8988T (cell line): ENCODE results near the gene OR5AU1.
"Not testable (repeated sequence)": the region's sequence is repeated elsewhere in the genome, so short reads cannot be mapped to it uniquely, and the experiment has no call there.

Experiments
- DNase-seq: peaks from one replicate; pipeline ENCODE4 v3.0.0; 2011

The OR5AU1 gene

DNA sequence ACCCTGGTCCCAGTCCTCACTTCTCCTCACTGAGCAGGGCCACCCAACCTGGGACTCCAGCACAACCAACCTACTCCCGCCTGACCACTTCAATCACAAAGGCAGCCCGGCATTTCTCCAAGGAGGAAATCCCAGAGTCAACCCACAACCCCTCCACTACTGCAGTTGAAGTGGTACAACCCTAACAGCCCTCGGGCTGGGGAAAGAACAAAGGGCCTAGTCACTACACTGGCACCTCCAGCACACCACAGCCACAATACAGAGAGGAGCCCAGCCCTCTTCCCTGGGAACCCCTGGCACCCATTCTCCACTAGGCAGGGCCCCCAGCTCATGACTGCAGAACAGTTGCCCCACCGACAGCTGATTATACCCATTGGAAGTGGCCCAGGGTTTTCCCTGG lies 13.7 kb upstream of the OR5AU1 start:
- no peak for DNase-seq

DNA sequence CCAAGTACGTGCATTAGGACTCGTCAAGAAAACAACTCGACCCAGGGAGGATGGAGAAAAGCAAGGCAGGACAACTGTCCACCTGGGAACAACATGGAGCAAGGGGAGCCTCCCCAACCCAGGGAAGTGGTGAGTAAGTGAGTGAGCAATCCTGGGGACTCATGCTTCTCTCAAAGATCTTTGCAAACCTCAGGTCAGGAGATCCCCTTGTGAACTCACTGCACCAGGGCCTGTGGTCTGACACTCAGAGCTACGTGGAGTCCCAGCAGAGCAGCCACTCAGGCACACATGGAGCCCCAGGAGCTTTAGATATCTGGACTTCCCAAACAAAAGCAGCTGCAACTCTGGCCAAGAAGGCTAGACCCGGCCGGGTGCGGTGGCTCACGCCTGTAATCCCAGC lies 12.2 kb upstream of the OR5AU1 start:
- no peak for DNase-seq

GRCh38 chr14:21165670-21166069 lies 9.8 kb upstream of the OR5AU1 start:
- DNase-seq: not testable (repeated sequence)

DNA sequence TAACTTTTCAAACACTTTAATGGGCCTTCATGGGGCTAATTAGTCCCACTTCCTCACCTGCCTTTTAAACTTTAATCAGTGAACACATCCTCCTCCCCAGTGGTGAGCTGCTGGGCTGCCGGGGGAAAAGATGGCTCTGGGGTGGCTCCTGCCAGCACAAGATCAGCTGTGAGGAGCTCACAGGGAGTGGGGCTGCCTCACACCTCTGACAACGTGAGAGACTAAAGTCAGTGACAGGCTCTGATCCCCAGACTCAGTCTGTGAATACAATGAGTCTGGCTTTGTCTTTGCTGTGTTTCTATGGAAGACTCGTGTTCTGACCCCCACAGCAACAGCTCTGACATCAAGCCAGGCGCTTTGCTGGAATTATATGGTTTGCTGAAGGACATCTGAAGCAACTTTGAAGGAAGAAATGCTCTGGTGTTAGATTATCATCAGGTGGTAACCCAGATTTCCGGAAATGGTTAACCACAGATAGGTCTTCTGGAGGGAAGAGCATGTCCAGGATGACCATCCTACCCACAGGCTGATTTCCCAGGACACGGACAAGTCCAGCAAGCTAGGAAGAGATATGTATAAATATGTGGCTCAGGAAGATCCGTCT lies 9.2 kb upstream of the OR5AU1 start:
- not testable (repeated sequence) for DNase-seq

DNA sequence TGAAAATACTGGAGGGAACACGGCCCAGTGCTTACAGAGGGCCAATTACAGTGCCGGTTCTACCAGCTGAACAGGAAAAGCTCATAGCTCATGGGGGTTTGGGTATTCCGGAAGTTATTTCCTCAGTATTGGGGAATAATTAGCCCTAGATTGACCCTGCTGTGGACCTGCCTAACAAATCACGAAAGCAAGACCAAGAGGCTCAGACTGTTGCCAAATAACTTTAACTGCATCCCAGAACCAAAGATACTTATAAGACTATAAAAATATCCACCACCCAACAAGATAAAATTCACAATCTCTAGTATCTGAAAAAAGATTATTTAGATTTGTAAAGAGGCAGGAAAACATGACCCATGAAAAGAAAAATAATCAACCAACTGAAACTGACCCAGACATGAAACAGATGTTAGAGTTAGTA lies 8.0 kb upstream of the OR5AU1 start:
- no peak for DNase-seq

GRCh38 chr14:21162081-21162480 lies 6.2 kb upstream of the OR5AU1 start:
- no peak for DNase-seq

DNA sequence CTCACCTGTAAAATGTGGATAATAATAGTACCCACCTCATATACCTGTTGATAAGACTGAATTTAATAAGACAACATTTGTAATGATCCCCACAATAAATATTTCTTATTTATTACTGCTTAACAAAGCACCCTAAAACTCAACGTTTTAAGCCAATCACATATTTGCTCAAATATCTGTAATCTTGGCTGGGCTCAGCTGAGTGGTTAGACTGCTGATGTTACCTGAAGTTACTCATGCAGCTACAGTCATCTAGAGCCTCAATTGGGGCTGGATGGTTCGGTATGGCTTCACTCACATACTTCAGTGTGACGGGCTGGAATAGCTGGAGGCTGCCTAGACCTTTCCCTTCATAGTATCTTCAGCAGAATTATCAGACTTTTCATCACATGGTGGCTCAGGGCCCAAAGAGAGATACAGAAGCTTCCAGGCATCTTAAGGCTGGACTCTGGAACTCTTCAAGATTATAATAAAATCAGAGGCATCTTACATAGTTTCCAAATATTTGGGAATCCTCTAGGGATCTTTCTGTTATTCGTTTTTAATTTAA lies 4.3 kb upstream of the OR5AU1 start:
- DNase-seq: no peak

- DNase-seq: not testable (repeated sequence)
Measured at GRCh38 chr14:21158175-21158574, 2.3 kb upstream of the OR5AU1 start.

- no peak for DNase-seq
Measured at GRCh38 chr14:21149641-21150367, 6.1 kb downstream of the OR5AU1 start.

- DNase-seq: no peak
Measured at GRCh38 chr14:21145437-21145836, 10.4 kb downstream of the OR5AU1 start.

DNA sequence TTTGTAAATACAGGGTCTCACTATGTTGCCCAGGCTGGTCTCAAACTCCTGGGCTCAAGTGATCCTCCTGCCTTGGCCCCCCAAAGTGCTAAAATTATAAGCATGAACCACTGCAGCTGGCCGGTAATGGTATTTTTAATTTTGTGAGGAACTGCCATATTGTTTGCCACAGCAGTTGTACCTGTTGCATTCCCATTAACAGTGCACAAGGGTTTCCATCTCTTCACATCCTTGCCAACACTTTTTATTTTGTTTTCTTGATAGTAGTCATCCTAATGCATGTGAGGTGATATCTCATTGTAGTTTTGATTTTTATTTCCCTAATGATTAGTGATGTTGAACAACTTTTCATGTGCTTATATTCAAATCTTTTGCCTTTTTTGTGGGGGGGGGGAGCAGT lies 13.5 kb downstream of the OR5AU1 start:
- no peak for DNase-seq

DNA sequence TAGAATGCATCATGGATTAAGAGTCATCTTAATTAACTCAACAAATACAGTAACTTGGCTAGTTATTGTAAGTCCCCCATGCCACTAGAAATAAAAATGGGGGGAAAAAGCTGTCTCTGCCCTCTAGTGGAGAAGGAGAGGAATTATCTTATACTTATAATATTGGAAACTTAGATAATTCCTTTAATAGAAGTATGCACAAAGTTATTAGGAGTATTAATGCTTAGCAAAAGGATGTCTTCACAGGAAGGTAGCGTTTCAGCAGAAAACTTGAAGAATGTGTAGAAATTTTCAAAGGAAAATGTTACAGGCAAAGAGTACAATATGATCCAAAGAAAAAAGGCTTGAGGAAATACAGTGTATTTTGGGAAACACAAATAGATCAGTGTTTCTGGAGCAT lies 19.8 kb downstream of the OR5AU1 start:
- no peak for DNase-seq

DNA sequence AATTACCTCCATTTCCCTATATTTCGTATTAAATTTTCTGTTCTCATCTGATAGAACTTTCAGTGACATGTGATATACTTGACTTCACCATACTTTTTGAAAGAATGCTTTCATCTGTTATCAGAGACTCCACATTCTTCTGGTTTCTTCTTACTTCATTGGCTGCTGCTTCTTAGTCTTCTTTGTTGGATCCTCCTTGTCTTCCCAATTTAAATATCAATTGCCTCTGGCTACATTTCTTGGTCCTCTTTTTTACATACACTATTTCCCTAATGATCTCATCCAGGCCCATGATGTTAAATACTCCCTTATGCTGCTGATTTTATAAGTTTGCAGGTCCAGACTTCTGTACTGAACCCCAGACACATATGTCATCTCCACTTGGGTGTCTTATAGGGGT lies 22.0 kb downstream of the OR5AU1 start:
- DNase-seq: no peak

DNA sequence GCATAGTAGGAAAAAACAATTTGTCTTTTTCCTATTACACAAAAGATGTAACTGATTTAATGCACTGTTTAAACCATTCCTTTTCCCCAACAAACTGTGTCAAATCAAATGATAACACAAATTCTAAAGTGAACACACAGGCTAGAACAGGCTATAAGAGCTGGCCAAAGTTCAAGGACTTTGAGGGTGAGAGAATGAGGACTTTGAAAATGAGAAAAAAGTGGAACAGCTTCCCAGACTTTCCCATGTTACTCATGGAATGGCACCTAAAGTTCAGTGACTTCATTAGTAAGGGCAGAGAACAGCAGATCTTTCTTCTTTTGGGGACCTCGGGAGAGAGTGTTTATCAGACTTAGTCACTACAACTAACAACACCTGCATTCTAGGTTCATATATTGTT lies 32.4 kb downstream of the OR5AU1 start:
- no peak for DNase-seq

DNA sequence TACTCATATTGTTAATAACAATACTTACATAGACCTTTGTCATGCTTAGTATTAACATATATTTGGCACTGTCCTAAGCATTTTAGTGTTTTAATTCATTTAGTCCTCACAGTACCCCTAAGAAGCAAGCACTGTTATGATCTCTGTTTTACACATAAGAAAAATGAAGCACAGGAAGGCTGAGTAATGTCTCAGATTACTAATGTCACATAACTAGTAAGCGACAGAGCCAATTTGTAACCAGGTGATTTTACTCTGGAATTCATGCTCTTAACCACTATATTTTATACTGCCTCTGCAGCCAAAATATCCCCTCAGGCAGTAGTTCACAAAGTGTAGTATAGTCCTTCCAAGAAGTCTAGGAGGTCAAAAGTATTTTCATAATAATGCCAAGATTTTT lies 34.7 kb downstream of the OR5AU1 start:
- DNase-seq: no peak

DNA sequence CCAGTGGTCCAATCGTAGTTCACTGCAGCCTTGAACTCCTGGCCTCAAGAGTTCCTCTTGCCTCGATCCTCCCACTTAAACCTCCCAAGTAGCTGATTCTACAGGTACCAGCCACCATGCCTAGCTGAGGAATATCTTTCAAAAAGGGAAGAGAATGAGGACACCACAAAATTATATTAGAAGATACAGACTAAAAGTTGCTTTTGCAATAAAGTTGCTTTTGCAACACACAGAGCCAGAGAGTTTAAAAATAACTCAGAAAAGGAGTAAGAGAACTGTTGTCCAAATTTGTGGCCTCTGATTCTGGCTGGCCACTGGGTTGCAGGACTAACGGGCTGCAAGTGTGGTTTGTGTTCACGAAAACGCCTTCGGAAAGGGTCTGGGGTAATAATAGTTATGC lies 35.2 kb downstream of the OR5AU1 start:
- DNase-seq: no peak

GRCh38 chr14:21118933-21119332 lies 36.9 kb downstream of the OR5AU1 start:
- no peak for DNase-seq

GRCh38 chr14:21113369-21113768 lies 42.5 kb downstream of the OR5AU1 start:
- no peak for DNase-seq

- no peak for DNase-seq
Measured at GRCh38 chr14:21112255-21112654, 43.6 kb downstream of the OR5AU1 start.

DNA sequence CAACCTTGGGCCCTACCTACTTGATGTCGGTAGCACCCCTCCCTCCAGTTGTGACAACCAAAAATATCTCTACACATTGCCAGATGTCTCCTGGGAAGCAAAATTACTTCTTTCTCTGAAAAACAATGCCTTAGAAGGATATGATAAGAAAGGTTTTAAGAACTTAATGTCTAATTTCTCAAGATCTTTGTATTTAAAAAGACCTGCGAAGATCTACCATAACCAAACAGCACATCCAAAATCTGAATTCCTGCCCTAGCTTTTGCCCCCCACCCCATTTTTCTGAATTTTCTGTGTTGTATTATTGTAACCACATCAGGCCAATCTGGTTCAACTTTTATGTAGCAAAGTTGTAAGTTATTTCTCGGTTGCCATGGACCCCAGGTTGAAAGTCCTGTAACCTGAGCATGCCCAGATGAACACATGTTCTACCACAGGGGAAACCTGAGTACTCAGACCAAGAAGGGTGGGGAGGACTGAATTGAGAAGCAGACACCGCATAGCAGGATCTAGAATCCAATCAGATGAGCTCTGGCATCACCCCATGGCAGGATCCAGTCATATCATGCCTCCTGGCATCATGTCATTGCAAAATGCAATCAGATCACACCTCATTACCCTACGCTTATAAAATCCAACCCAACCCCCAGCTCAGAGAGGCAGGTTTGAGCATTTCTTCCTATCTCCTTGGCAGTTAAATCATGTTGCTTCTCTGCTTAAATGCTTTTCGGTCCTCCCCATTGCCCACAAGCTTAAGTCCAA lies 46.3 kb downstream of the OR5AU1 start:
- no peak for DNase-seq

- DNase-seq: no peak
Measured at GRCh38 chr14:21108791-21109190, 47.1 kb downstream of the OR5AU1 start.

- DNase-seq: no peak
Measured at GRCh38 chr14:21107283-21107800, 48.5 kb downstream of the OR5AU1 start.

GRCh38 chr14:21106498-21107282 lies 49.2 kb downstream of the OR5AU1 start:
- no peak for DNase-seq
